Tibial nerve (tissue), 4 donors: ENCODE results near the gene CNNM4. TPM values are rescaled to one million over a fixed set of nuclear protein-coding genes. Genes with fewer than 3 reads are reported as not detected.

Experiments used
- DNase-seq, 2 donors: peaks; one replicate each; pipeline ENCODE4 v3.0.0-alpha.2; 2019; ENCODE audit warnings: low spot score in 2 of 2
- H3K27ac ChIP-seq, 4 donors: fragments of 200-600 bp; sonication (generic) in 3 of 4; one replicate each; pipeline ENCODE4 v1.5.1; 2017 to 2019; ENCODE audit warnings: mild to moderate bottlenecking in 1 of 4
- H3K27me3 ChIP-seq, 2 donors: fragments of 200-600 bp; sonication (generic) in 1 of 2; one replicate each; pipeline versions ENCODE4 v1.5.1 to v1.6.0; 2017 to 2019
- H3K36me3 ChIP-seq, 3 donors: fragments of 200-600 bp; sonication (generic); one replicate each; pipeline ENCODE4 v1.5.1; 2018 to 2019
- H3K4me1 ChIP-seq, 4 donors: fragments of 200-600 bp; sonication (generic) in 3 of 4; one replicate each; pipeline ENCODE4 v1.5.1; 2017 to 2019
- H3K4me3 ChIP-seq, 4 donors: fragments of 200-600 bp; sonication (generic) in 3 of 4; one replicate each; pipeline ENCODE4 v1.5.1; 2017 to 2019; ENCODE audit warnings: mild to moderate bottlenecking in 1 of 4, moderate library complexity in 1 of 4
- H3K9me3 ChIP-seq, 4 donors: fragments of 200-600 bp; sonication (generic) in 3 of 4; one replicate each; pipeline ENCODE4 v1.5.1; 2017 to 2019
- CTCF ChIP-seq, 5 experiments: fragments of 200-600 bp in 3 of 5; fragments of 450-650 bp in 2 of 5; sonication (generic) in 3 of 5; IDR thresholded peaks; one replicate each; pipeline ENCODE4 v1.5.1; 2016 to 2019; ENCODE audit warnings: antibody characterized with exemption in 5 of 5, mild to moderate bottlenecking in 3 of 5, moderate library complexity in 2 of 5
- EP300 ChIP-seq, 2 donors: sonication (generic); formaldehyde crosslinking; IDR thresholded peaks; one replicate each; pipeline ENCODE4 v1.6.1; 2017; ENCODE audit warnings: antibody characterized with exemption in 2 of 2, mild to moderate bottlenecking in 1 of 2
- POLR2A ChIP-seq, 2 donors: fragments of 450-650 bp; IDR thresholded peaks; one replicate each; pipeline ENCODE4 v1.6.1; 2017; ENCODE audit warnings: antibody characterized with exemption in 2 of 2, mild to moderate bottlenecking in 2 of 2, moderate library complexity in 2 of 2
- WGBS, 2 donors: methylation state at CpG; one replicate each; pipeline ENCODE4 v1.1.5; 2018; 5-methylcytosine and 5-hydroxymethylcytosine counted together
- total RNA-seq, 4 donors: library from RNA; depleted of rRNA; stranded (reverse); fragments of >200 nt; gene quantifications; one replicate each; pipeline ENCODE4 v1.1.0, GENCODE V29; 2016

The CNNM4 gene
- total RNA-seq, 4 donors from 2014 or later = 6.3 to 10.2 (median 7.9) TPM

- WGBS, 2 donors = 84 to 85% methylated on average over 8 of the region's 8 CpGs
- peaks cover 0 to 49% (median 24%) of the 10 kb centered on the region in 4 donors for H3K4me1 ChIP-seq
- no peak for DNase-seq
- H3K27me3 ChIP-seq = no peaks in the 10 kb centered on the region
- no peak for TF ChIP-seq POLR2A (IDR thresholded peaks at IDR 0.05)
- TF ChIP-seq CTCF (IDR thresholded peaks at IDR 0.05) = no peak
- no peak overlapping the region for H3K4me3 ChIP-seq
- H3K9me3 ChIP-seq = no peaks in the 10 kb centered on the region
- H3K36me3 ChIP-seq = peaks cover 0 to 13% (median 0%) of the 10 kb centered on the region in 3 donors
- peak overlapping the region in 1 of 4 donors; percentile 19 for H3K27ac ChIP-seq
Observed at GRCh38 chr2:96768083-96768561, 7.4 kb downstream of the CNNM4 start.

- no peak overlapping the region for H3K4me3 ChIP-seq
- peak overlapping the region in 1 of 4 donors; percentile 33 for H3K27ac ChIP-seq
- H3K27me3 ChIP-seq = no peaks in the 10 kb centered on the region
- H3K4me1 ChIP-seq = peaks cover 0 to 49% (median 13%) of the 10 kb centered on the region in 4 donors
- TF ChIP-seq EP300 (IDR thresholded peaks at IDR 0.05) (peak in 1 of 2 donors; percentile 23), CTCF (IDR thresholded peaks at IDR 0.05) (no peak), POLR2A (IDR thresholded peaks at IDR 0.05) (no peak)
- H3K36me3 ChIP-seq = peaks cover 0 to 13% (median 0%) of the 10 kb centered on the region in 3 donors
- no peak for DNase-seq
- 50 to 60% methylated on average over 4 to 5 of the region's 7 CpGs for WGBS, 2 donors
- no peaks in the 10 kb centered on the region for H3K9me3 ChIP-seq
Observed at GRCh38 chr2:96769814-96770213, 9.1 kb downstream of the CNNM4 start.

GRCh38 chr2:96770442-96771202 lies 9.9 kb downstream of the CNNM4 start:
- Histone ChIP-seq H3K4me1 (peaks cover 0 to 48% (median 9%) of the 10 kb centered on the region in 4 donors), H3K27me3 (no peaks in the 10 kb centered on the region), H3K27ac (no peak overlapping the region), H3K9me3 (no peaks in the 10 kb centered on the region), H3K36me3 (peaks cover 0 to 13% (median 0%) of the 10 kb centered on the region in 3 donors), H3K4me3 (no peak overlapping the region)
- WGBS, 2 donors = 83 to 90% methylated on average over 21 to 25 of the region's 25 CpGs
- TF ChIP-seq CTCF (IDR thresholded peaks at IDR 0.05) (no peak), EP300 (IDR thresholded peaks at IDR 0.05) (no peak)
- no peak for DNase-seq

- Histone ChIP-seq H3K27ac (no peak overlapping the region), H3K4me1 (peaks cover 0 to 37% (median 6%) of the 10 kb centered on the region in 4 donors), H3K9me3 (no peaks in the 10 kb centered on the region), H3K27me3 (no peaks in the 10 kb centered on the region), H3K36me3 (peaks cover 0 to 15% (median 0%) of the 10 kb centered on the region in 3 donors), H3K4me3 (no peak overlapping the region)
- WGBS, 2 donors = 89 to 90% methylated on average over 20 of the region's 20 CpGs
- TF ChIP-seq POLR2A (IDR thresholded peaks at IDR 0.05) (no peak), EP300 (IDR thresholded peaks at IDR 0.05) (no peak), CTCF (IDR thresholded peaks at IDR 0.05) (no peak)
- DNase-seq = no peak
Observed at GRCh38 chr2:96771796-96772618, 11.3 kb downstream of the CNNM4 start.
